HCEC 1CT (cell line): ENCODE measurements around the gene NRP2.

Source experiments
- DNase-seq: peaks from one replicate; pipeline ENCODE4 v3.0.0-alpha.2; 2017

NRP2 gene

GRCh38 chr2:205660521-205661124 lies 21.7 kb upstream of the NRP2 start:
- peak; percentile 95 for DNase-seq

GRCh38 chr2:205661281-205661680 lies 21.0 kb upstream of the NRP2 start:
- DNase-seq, result no peak

- DNase-seq, result no peak
These were observed 19.9 kb upstream of the NRP2 start for GRCh38 chr2:205662206-205662965.

GRCh38 chr2:205665791-205666190 lies 16.5 kb upstream of the NRP2 start:
- no peak for DNase-seq

GRCh38 chr2:205670292-205670691 lies 12.0 kb upstream of the NRP2 start:
- no peak for DNase-seq

GRCh38 chr2:205673312-205673711 lies 9.0 kb upstream of the NRP2 start:
- no peak for DNase-seq

- DNase-seq, result peak; percentile 80
These were observed 6.3 kb upstream of the NRP2 start for GRCh38 chr2:205675861-205676516.

GRCh38 chr2:205678541-205679142 lies 3.7 kb upstream of the NRP2 start:
- no peak for DNase-seq

GRCh38 chr2:205679410-205680009 lies 2.8 kb upstream of the NRP2 start:
- DNase-seq, result no peak

GRCh38 chr2:205680067-205680466 lies 2.2 kb upstream of the NRP2 start:
- DNase-seq, result peak; percentile 92

- no peak for DNase-seq
These were observed 1.4 kb upstream of the NRP2 start for GRCh38 chr2:205680903-205681302.

GRCh38 chr2:205681401-205682238 lies 681 bp upstream of the NRP2 start:
- no peak for DNase-seq

- DNase-seq, result no peak
These were observed 735 bp downstream of the NRP2 start for GRCh38 chr2:205682971-205683501.

GRCh38 chr2:205683502-205684367 lies 1.4 kb downstream of the NRP2 start:
- DNase-seq, result peak; percentile 74

- no peak for DNase-seq
These were observed 2.6 kb downstream of the NRP2 start for GRCh38 chr2:205684871-205685313.

- peak; percentile 69 for DNase-seq
These were observed 3.2 kb downstream of the NRP2 start for GRCh38 chr2:205685314-205686055.

GRCh38 chr2:205686056-205686782 lies 3.9 kb downstream of the NRP2 start:
- DNase-seq, result no peak

- DNase-seq, result no peak
These were observed 4.7 kb downstream of the NRP2 start for GRCh38 chr2:205686783-205687640.

- DNase-seq, result no peak
These were observed 5.3 kb downstream of the NRP2 start for GRCh38 chr2:205687641-205687956.
